Panc1 (cell line): ENCODE results near the gene DOCK11. TPM values are rescaled to one million over a fixed set of nuclear protein-coding genes. Genes with fewer than 3 reads are reported as not detected.

Source experiments
- ATAC-seq: fragments of 200-7000 bp; cut with Tn5 transposase; 2 replicates; pipeline ENCODE4 v1.9.1; 2020; ENCODE audit warnings: mild to moderate bottlenecking, moderate library complexity
- BruUV-seq: library from RNA; stranded (reverse); fragments of 400-500 nt; replicated peaks from 2 replicates; lab custom pipeline; 2021; lab: Mats Ljungman, UMichigan
- CTCF ChIA-PET: fragments of 300-600 bp; sonication (Branson Sonifier 250); formaldehyde crosslinking; loops from one replicate; lab custom pipeline; 2022; ENCODE audit warnings: antibody characterized with exemption; lab: Charles Lee
- POLR2A ChIA-PET: fragments of 300-600 bp; sonication (Branson Sonifier 250); formaldehyde crosslinking; loops from one replicate; lab custom pipeline; 2022; ENCODE audit warnings: antibody characterized with exemption; lab: Charles Lee
- DNase-seq: peaks from one replicate; pipeline ENCODE4 v3.0.0-alpha.2; 2010; ENCODE audit warnings: low read depth, low spot score
- H3K27ac ChIP-seq: 2 replicates; pipeline ENCODE4 v1.5.1; 2011; ENCODE audit warnings: mild to moderate bottlenecking, low read length, inconsistent platforms
- H3K27me3 ChIP-seq: fragments of 200-500 bp; sonication (Bioruptor generic); 2 replicates; pipeline ENCODE4 v1.6.0; 2014; ENCODE audit warnings: low read length, inconsistent platforms; ENCODE audit not compliant: control insufficient read depth, insufficient read depth
- H3K36me3 ChIP-seq: fragments of 200-500 bp; sonication (Bioruptor generic); 2 replicates; pipeline ENCODE4 v1.5.1; 2014; ENCODE audit warnings: inconsistent platforms, mild to moderate bottlenecking, low read length, moderate library complexity; ENCODE audit not compliant: control insufficient read depth, insufficient read depth
- H3K4me1 ChIP-seq: 2 replicates; pipeline ENCODE4 v1.5.1; 2011; ENCODE audit warnings: inconsistent platforms, mild to moderate bottlenecking, low read length, moderate library complexity; ENCODE audit not compliant: control insufficient read depth, insufficient read depth
- H3K4me3 ChIP-seq, 2 experiments: 2 replicates each; pipeline ENCODE4 v1.5.1; 2011 to 2012; ENCODE audit warnings: low read depth in 2 of 2, low read length in 2 of 2, mild to moderate bottlenecking in 2 of 2, inconsistent platforms in 1 of 2, moderate library complexity in 1 of 2
- H3K9me3 ChIP-seq: fragments of 200-500 bp; sonication (Bioruptor generic); 2 replicates; pipeline ENCODE4 v1.5.1; 2014; ENCODE audit warnings: low read depth, mild to moderate bottlenecking, inconsistent platforms, low read length, moderate library complexity; ENCODE audit not compliant: control insufficient read depth, insufficient read depth
- CTCF ChIP-seq: fragments of 450-650 bp; IDR thresholded peaks from 2 replicates; pipeline ENCODE4 v1.5.1; 2017; ENCODE audit warnings: mild to moderate bottlenecking
- POLR2AphosphoS5 ChIP-seq: IDR thresholded peaks from 2 replicates; pipeline ENCODE4 v1.6.1; 2012; ENCODE audit warnings: mild to moderate bottlenecking, low read depth, low read length, moderate library complexity
- SIN3A ChIP-seq: IDR thresholded peaks from 2 replicates; pipeline ENCODE4 v1.6.1; 2012; ENCODE audit warnings: low read depth, mild to moderate bottlenecking, low read length, moderate library complexity, borderline replicate concordance; ENCODE audit not compliant: insufficient read depth
- TCF7L2 ChIP-seq: IDR thresholded peaks from 2 replicates; pipeline ENCODE4 v1.6.1; 2011; ENCODE audit warnings: mild to moderate bottlenecking, low read depth, low read length, inconsistent platforms
- in situ Hi-C: cut with HindIII; loops from 2 replicates; pipeline ENCODE4 v1.10.0; 2016; ENCODE audit warnings: low sequenced_read_pairs, low pct_unique_long_range_greater_than_20kb
- intact Hi-C: fragments of 100-400 bp; cut with micrococcal nuclease; formaldehyde crosslinking; loops from one replicate; pipeline ENCODE4 v1.10.0; 2022; ENCODE audit not compliant: unreplicated experiment
- total RNA-seq: library from RNA; stranded (reverse); gene quantifications from one replicate; pipeline ENCODE4 v1.2.1, GENCODE V29; 2021; ENCODE audit not compliant: unreplicated experiment
- TF ChIP-seq, protein P1 (sequence below), 2 experiments: IDR thresholded peaks; 2 replicates each; pipeline ENCODE4 v1.6.1; 2011 to 2012; ENCODE audit warnings: low read depth in 2 of 2, control low read depth in 1 of 2, low read length in 1 of 2, mild to moderate bottlenecking in 1 of 2, moderate library complexity in 1 of 2; ENCODE audit not compliant: insufficient read depth in 1 of 2

The DOCK11 gene
- total RNA-seq, 1 experiment from 2014 or later = 2.0 TPM

DNA sequence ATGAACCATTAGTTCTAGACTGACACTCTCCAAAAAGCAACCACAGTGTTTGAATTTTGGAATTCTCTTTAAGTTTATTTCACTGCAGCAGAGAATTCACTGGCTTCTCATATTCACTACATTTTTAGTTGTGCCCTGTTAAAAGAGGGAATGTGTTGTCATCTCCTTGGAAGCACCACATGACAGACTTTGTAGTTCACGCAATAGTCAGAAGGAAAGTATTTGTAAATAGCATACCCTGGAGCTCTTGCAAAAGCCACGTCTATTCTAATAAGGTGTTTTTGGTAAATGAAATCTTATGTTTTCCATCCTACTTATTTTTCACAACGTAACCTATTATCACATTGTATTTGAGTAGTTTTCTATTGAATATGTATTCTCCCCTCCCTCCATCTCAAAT, 25.8 kb downstream of the DOCK11 start:
- in situ Hi-C loops = no loop called here
- H3K27ac ChIP-seq = no peak overlapping the region
- no TSS peak for BruUV-seq
- ChIA-PET POLR2A (no interaction called here), CTCF (no interaction called here)
- H3K9me3 ChIP-seq = no peaks in the 10 kb centered on the region
- no peak for DNase-seq
- no peak for TF ChIP-seq CTCF
- no peak overlapping the region for H3K4me3 ChIP-seq
- intact Hi-C loops = no loop called here
- H3K27me3 ChIP-seq = no peaks in the 10 kb centered on the region
- no peaks in the 10 kb centered on the region for H3K4me1 ChIP-seq
- no peak for ATAC-seq
- H3K36me3 ChIP-seq = no peaks in the 10 kb centered on the region

DNA sequence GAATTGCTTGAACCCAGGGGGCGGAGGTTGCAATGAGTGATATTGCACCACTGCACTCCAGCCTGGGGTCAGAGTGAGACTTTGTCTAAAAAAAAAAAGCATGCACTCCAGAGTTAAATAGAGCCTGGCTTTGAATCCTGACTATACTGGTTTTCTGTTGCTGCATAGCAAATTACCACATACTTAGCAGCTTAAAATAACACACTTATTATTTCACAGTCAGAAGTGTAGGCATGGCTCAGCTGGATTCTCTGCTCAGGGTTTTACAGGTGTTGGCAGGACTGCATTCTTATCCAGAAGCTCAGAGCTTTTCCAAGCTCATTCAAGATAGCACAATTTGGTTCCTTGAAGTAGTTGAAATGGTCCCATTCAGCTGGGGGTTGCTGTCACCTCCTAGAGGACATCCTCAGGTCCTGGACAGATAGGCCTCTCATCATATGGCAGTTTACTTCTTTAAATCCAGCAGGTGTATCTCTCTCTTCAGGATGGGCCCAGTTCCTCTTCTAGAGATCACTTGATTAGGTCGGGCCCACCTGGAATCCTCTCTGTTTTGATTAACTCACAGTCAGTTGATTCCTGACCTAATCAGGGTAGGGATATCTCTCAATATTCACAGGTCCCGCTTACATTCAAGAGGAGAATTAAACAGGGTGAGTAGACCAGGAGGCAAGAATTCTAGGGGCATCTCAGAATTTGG, 26.8 kb downstream of the DOCK11 start:
- TF ChIP-seq CTCF (no peak), TCF7L2 (no peak), SIN3A (no peak), POLR2AphosphoS5 (no peak)
- TF ChIP-seq, protein P1, sequence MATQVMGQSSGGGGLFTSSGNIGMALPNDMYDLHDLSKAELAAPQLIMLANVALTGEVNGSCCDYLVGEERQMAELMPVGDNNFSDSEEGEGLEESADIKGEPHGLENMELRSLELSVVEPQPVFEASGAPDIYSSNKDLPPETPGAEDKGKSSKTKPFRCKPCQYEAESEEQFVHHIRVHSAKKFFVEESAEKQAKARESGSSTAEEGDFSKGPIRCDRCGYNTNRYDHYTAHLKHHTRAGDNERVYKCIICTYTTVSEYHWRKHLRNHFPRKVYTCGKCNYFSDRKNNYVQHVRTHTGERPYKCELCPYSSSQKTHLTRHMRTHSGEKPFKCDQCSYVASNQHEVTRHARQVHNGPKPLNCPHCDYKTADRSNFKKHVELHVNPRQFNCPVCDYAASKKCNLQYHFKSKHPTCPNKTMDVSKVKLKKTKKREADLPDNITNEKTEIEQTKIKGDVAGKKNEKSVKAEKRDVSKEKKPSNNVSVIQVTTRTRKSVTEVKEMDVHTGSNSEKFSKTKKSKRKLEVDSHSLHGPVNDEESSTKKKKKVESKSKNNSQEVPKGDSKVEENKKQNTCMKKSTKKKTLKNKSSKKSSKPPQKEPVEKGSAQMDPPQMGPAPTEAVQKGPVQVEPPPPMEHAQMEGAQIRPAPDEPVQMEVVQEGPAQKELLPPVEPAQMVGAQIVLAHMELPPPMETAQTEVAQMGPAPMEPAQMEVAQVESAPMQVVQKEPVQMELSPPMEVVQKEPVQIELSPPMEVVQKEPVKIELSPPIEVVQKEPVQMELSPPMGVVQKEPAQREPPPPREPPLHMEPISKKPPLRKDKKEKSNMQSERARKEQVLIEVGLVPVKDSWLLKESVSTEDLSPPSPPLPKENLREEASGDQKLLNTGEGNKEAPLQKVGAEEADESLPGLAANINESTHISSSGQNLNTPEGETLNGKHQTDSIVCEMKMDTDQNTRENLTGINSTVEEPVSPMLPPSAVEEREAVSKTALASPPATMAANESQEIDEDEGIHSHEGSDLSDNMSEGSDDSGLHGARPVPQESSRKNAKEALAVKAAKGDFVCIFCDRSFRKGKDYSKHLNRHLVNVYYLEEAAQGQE (IDR thresholded peaks at IDR 0.05; ENCODE audit: insufficient read depth in 1 of 2, low read depth in 2 of 2, low read length in 1 of 2) = no peak
- ATAC-seq (no peak), DNase-seq (no peak)
- Histone ChIP-seq H3K36me3 (no peaks in the 10 kb centered on the region), H3K4me1 (no peaks in the 10 kb centered on the region), H3K27ac (no peak overlapping the region), H3K27me3 (no peaks in the 10 kb centered on the region; the same call in 1 of the 2 replicates), H3K9me3 (no peaks in the 10 kb centered on the region), H3K4me3 (no peak overlapping the region)
- CTCF ChIA-PET = no interaction called here
- in situ Hi-C loops = no loop called here
- POLR2A ChIA-PET = interaction anchor here (0.6 to 0.7 kb wide), 2 partner anchors 10 to 21 kb away, joined by 3 to 4 read pairs; no protein-coding TSS in a partner anchor
- intact Hi-C loops = no loop called here
- BruUV-seq = no TSS peak
